Spinal cord (tissue), 10 donors: ENCODE data around the gene TEKTIP1. TPM values are rescaled to one million over a fixed set of nuclear protein-coding genes. Genes with fewer than 3 reads are reported as not detected.

ENCODE experiments used
- DNase-seq, 6 donors: peaks; one replicate each; pipeline versions ENCODE4 v3.0.0 to v3.0.0-alpha.2; 2013 to 2015; ENCODE audit warnings: low spot score in 6 of 6, low read depth in 4 of 6
- H3K27ac ChIP-seq: one replicate; pipeline ENCODE4 v1.5.1; 2013; ENCODE audit warnings: low read depth, low read length, control low read depth
- H3K27me3 ChIP-seq: one replicate; pipeline ENCODE4 v1.6.1; 2013; ENCODE audit warnings: low read length; ENCODE audit not compliant: control insufficient read depth, insufficient read depth
- H3K36me3 ChIP-seq: one replicate; pipeline ENCODE4 v1.6.1; 2013; ENCODE audit warnings: low read length; ENCODE audit not compliant: control insufficient read depth, insufficient read depth
- H3K4me1 ChIP-seq: one replicate; pipeline ENCODE4 v1.6.1; 2013; ENCODE audit warnings: low read length; ENCODE audit not compliant: control insufficient read depth, insufficient read depth
- H3K4me3 ChIP-seq: one replicate; pipeline ENCODE4 v1.5.1; 2013; ENCODE audit warnings: low read depth, low read length, control low read depth
- H3K9me3 ChIP-seq: one replicate; pipeline ENCODE4 v1.6.1; 2013; ENCODE audit warnings: low read length; ENCODE audit not compliant: control insufficient read depth, insufficient read depth
- WGBS: methylation state at CpG from one replicate; pipeline ENCODE4 v1.1.5; 2013; ENCODE audit warnings: missing lambda C conversion rate; ENCODE audit not compliant: insufficient coverage; 5-methylcytosine and 5-hydroxymethylcytosine counted together
- polyA plus RNA-seq, 2 donors: library from polyadenylated mRNA; unstranded; fragments of 120-200 nt; gene quantifications; one replicate each; pipeline ENCODE4 v1.2.1, GENCODE V29; 2013; ENCODE audit not compliant: insufficient read length in 2 of 2
- total RNA-seq, 2 donors: library from RNA; depleted of rRNA in 1 of 2; stranded (reverse); fragments of 120-200 nt in 1 of 2; fragments of >200 nt in 1 of 2; gene quantifications; one replicate each; pipeline versions ENCODE4 v1.2.3 to v1.2.4, GENCODE V29; 2013 to 2014
- donor health status: healthy.

TEKTIP1 gene
- total and polyA plus RNA-seq, 4 donors, result 2.1 to 13.0 (median 9.6) TPM; not detected in 1

DNA sequence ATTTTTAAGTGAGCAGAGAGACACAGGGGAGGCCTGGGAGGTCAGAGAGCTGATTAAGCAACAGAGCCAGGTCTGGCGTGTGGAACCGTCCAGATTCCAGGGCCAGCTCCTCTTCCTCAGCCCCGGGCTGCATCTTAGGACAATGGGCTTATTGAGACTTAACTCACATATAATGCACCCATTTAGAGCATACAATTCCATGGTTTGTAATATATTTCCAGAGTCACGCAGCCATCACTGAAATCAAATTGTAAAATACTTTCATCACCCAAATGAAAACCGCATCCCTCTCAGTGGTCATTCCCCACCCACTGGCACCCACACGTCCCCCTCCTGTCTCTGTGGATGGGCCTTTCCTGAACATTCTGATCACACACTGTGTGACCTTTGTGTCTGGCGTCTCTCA lies 31.6 kb downstream of the TEKTIP1 start:
- Histone ChIP-seq H3K9me3 (no peaks in the 10 kb centered on the region), H3K4me1 (peaks cover 38% of the 10 kb centered on the region), H3K4me3 (no peak overlapping the region), H3K36me3 (peaks cover 14% of the 10 kb centered on the region), H3K27ac (peak overlapping the region; percentile 91), H3K27me3 (no peaks in the 10 kb centered on the region)
- 58% methylated on average over 5 of the region's 7 CpGs for WGBS
- DNase-seq, result peak in 1 of 6 donors; percentile 38

GRCh38 chr19:3572132-3572854 lies 33.3 kb downstream of the TEKTIP1 start:
- 2% methylated on average over 46 of the region's 48 CpGs for WGBS
- Histone ChIP-seq H3K36me3 (peaks cover 24% of the 10 kb centered on the region), H3K27me3 (no peaks in the 10 kb centered on the region), H3K4me3 (peak overlapping the region; percentile 78), H3K4me1 (peaks cover 51% of the 10 kb centered on the region), H3K27ac (peak overlapping the region; percentile 77), H3K9me3 (no peaks in the 10 kb centered on the region)
- peak; percentile 90 to 100 (median 96) for DNase-seq

GRCh38 chr19:3572855-3573161 lies 33.8 kb downstream of the TEKTIP1 start, which contains the start of gene HMG20B:
HMG20B (plus strand) TSS chr19:3572944; CDS start chr19:3573310, 366 bp downstream.
- Histone ChIP-seq H3K9me3 (no peaks in the 10 kb centered on the region), H3K4me1 (peaks cover 51% of the 10 kb centered on the region), H3K27me3 (no peaks in the 10 kb centered on the region), H3K36me3 (peaks cover 24% of the 10 kb centered on the region), H3K27ac (peak within 1 kb of the TSS; percentile 77), H3K4me3 (peak within 1 kb of the TSS; percentile 78)
- WGBS, result 0% methylated on average over 18 of the region's 30 CpGs
- DNase-seq, result no peak

GRCh38 chr19:3573162-3573857 lies 34.3 kb downstream of the TEKTIP1 start:
- H3K27ac ChIP-seq, result peak overlapping the region; percentile 64
- no peaks in the 10 kb centered on the region for H3K27me3 ChIP-seq
- no peaks in the 10 kb centered on the region for H3K9me3 ChIP-seq
- H3K4me3 ChIP-seq, result peak overlapping the region; percentile 78
- WGBS, result under 1% methylated on average over 57 of the region's 60 CpGs
- DNase-seq, result no peak
- H3K36me3 ChIP-seq, result peaks cover 29% of the 10 kb centered on the region
- peaks cover 51% of the 10 kb centered on the region for H3K4me1 ChIP-seq

- Histone ChIP-seq H3K9me3 (no peaks in the 10 kb centered on the region), H3K27me3 (no peaks in the 10 kb centered on the region), H3K4me1 (peaks cover 51% of the 10 kb centered on the region), H3K36me3 (peaks cover 35% of the 10 kb centered on the region), H3K4me3 (peak overlapping the region; percentile 78), H3K27ac (no peak overlapping the region)
- DNase-seq, result peak in 2 of 6 donors; percentile 78 to 87
- 48% methylated on average over 54 of the region's 55 CpGs for whole genome bisulfite sequencing
Observed at GRCh38 chr19:3573858-3574637, 35.1 kb downstream of the TEKTIP1 start.

DNA sequence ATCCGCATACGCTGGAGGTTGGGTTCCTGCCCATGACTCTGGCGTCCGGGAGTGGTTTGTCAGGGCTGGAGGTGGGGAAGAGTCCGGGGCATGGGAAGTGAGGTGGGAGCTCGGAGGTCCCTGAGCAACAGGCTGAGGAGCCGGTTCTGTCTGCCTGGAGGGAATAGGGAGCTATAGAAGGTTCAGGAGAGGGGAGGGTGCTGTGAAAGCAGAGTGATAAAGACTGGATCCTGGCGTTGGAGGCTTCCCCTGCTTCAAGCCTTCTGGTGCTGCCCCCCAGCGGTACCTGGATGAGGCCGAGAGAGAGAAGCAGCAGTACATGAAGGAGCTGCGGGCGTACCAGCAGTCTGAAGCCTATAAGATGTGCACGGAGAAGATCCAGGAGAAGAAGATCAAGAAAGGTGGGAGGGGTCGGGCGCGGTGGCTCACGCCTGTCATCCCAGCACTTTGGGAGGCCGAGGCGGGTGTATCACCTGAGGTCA lies 36.3 kb downstream of the TEKTIP1 start:
- Histone ChIP-seq H3K27ac (no peak overlapping the region), H3K4me1 (peaks cover 48% of the 10 kb centered on the region), H3K4me3 (no peak overlapping the region), H3K36me3 (peaks cover 35% of the 10 kb centered on the region), H3K9me3 (no peaks in the 10 kb centered on the region), H3K27me3 (no peaks in the 10 kb centered on the region)
- DNase-seq, result peak in 2 of 6 donors; percentile 38 to 49
- 82% methylated on average over 13 of the region's 19 CpGs for WGBS

DNA sequence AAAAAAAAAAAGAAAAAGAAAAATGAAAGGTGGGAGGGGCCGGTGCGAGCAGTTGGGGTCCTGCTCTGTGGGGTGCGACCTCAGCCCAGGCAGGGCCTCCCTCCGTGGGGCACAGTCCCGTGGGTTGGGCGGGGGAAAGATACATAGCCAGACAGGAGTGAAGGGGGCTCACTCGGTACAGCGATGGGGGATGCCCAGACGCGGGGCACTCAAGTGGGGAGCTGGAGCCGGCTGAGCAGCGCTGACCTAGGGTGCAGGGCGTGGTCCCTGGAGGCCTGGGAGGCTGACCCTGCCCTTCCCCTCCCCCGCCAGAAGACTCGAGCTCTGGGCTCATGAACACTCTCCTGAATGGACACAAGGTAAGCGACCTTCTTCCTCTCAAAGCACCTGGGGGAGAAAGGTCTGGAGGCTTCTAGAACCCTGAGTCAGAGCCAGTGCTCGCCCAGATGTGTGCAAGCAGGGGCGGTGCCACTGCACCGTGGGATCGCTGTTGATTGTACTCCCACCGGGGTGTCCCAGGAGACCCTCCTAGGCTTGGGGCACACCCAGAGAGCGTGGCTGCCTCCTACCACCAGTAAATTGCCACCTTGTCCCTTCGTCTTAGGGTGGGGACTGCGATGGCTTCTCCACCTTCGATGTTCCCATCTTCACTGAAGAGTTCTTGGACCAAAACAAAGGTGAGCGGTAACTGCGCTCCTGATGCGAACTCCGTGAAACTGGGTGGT lies 37.1 kb downstream of the TEKTIP1 start:
- DNase-seq, result no peak
- H3K27ac ChIP-seq, result no peak overlapping the region
- no peaks in the 10 kb centered on the region for H3K9me3 ChIP-seq
- H3K4me1 ChIP-seq, result peaks cover 44% of the 10 kb centered on the region
- H3K27me3 ChIP-seq, result no peaks in the 10 kb centered on the region
- peaks cover 35% of the 10 kb centered on the region for H3K36me3 ChIP-seq
- 68% methylated on average over 27 of the region's 29 CpGs for WGBS
- H3K4me3 ChIP-seq, result peak overlapping the region; percentile 39

DNA sequence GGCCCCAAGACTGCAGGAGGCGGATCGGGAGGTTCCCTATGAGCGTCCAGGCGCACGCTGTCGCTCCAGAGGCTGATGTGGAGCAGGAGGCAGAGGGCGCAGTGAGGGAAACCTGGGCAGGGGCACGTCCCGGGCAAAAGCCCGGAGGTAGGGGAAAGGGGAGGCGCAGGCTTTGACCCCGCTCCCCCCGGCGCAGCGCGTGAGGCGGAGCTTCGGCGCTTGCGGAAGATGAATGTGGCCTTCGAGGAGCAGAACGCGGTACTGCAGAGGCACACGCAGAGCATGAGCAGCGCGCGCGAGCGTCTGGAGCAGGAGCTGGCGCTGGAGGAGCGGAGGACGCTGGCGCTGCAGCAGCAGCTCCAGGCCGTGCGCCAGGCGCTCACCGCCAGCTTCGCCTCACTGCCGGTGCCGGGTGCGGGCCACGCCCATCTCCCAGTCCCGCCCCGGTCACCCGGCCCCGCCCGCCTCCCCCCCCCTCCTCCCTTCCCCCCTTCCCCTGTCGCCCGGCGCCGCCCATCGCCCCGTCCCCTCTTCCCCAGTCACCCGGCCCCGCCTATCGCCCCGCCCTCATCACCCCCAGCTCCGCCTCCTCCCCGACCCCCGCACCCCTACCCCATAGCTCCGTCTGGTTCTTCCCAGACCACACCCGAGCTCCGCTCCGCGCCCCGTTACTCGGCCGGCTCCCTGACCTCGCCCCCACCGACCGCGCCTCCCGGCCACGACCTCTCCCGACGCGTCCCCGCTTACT lies 37.9 kb downstream of the TEKTIP1 start:
- 7% methylated on average over 52 of the region's 78 CpGs for WGBS
- DNase-seq, result peak in 2 of 6 donors; percentile 86 to 87
- Histone ChIP-seq H3K27me3 (no peaks in the 10 kb centered on the region), H3K27ac (no peak overlapping the region), H3K9me3 (no peaks in the 10 kb centered on the region), H3K4me1 (peaks cover 40% of the 10 kb centered on the region), H3K36me3 (peaks cover 35% of the 10 kb centered on the region), H3K4me3 (peak overlapping the region; percentile 39)
